ENCODE data around the gene MTUS2.

MTUS2 gene

GRCh38 chr13:29452773-29453616 lies 632.9 kb downstream of the MTUS2 start:
- no peak for DNase-seq (ENCODE audit: low read depth)

- DNase-seq (ENCODE audit: low read depth) = no peak
Observed at GRCh38 chr13:29453617-29454011, 633.5 kb downstream of the MTUS2 start.

- DNase-seq (ENCODE audit: low read depth) = peak; percentile 41
Observed at GRCh38 chr13:29454931-29455481, 634.9 kb downstream of the MTUS2 start.

GRCh38 chr13:29456419-29456818 lies 636.3 kb downstream of the MTUS2 start:
- DNase-seq (ENCODE audit: low read depth) = no peak

GRCh38 chr13:29457299-29457698 lies 637.2 kb downstream of the MTUS2 start:
- DNase-seq (ENCODE audit: low read depth) = peak; percentile 94

GRCh38 chr13:29458419-29458818 lies 638.3 kb downstream of the MTUS2 start:
- no peak for DNase-seq (ENCODE audit: low read depth)

GRCh38 chr13:29459813-29460355 lies 639.7 kb downstream of the MTUS2 start:
- DNase-seq (ENCODE audit: low read depth) = no peak

- no peak for DNase-seq (ENCODE audit: low read depth)
Observed at GRCh38 chr13:29464105-29464679, 644.1 kb downstream of the MTUS2 start.

GRCh38 chr13:29465741-29466293 lies 645.7 kb downstream of the MTUS2 start:
- peak; percentile 59 for DNase-seq (ENCODE audit: low read depth)

- no peak for DNase-seq (ENCODE audit: low read depth)
Observed at GRCh38 chr13:29471551-29471950, 651.4 kb downstream of the MTUS2 start.

GRCh38 chr13:29472332-29472961 lies 652.3 kb downstream of the MTUS2 start:
- peak; percentile 62 for DNase-seq (ENCODE audit: low read depth)

GRCh38 chr13:29473166-29473565 lies 653.0 kb downstream of the MTUS2 start:
- DNase-seq (ENCODE audit: low read depth) = no peak

GRCh38 chr13:29474991-29475390 lies 654.9 kb downstream of the MTUS2 start:
- DNase-seq (ENCODE audit: low read depth) = peak; percentile 97

- no peak for DNase-seq (ENCODE audit: low read depth)
Observed at GRCh38 chr13:29476046-29476445, 655.9 kb downstream of the MTUS2 start.

GRCh38 chr13:29479716-29480492 lies 659.8 kb downstream of the MTUS2 start:
- DNase-seq (ENCODE audit: low read depth) = no peak

GRCh38 chr13:29480893-29481525 lies 660.9 kb downstream of the MTUS2 start:
- DNase-seq (ENCODE audit: low read depth) = no peak

- no peak for DNase-seq (ENCODE audit: low read depth)
Observed at GRCh38 chr13:29481603-29482002, 661.5 kb downstream of the MTUS2 start.

- no peak for DNase-seq (ENCODE audit: low read depth)
Observed at GRCh38 chr13:29482504-29482903, 662.4 kb downstream of the MTUS2 start.

- DNase-seq (ENCODE audit: low read depth) = no peak
Observed at GRCh38 chr13:29483211-29483610, 663.1 kb downstream of the MTUS2 start.

- DNase-seq (ENCODE audit: low read depth) = no peak
Observed at GRCh38 chr13:29483623-29484022, 663.5 kb downstream of the MTUS2 start.

GRCh38 chr13:29484236-29484635 lies 664.1 kb downstream of the MTUS2 start:
- no peak for DNase-seq (ENCODE audit: low read depth)
